ENCODE data around the gene SPATA33. TPM values are rescaled to one million over a fixed set of nuclear protein-coding genes. Genes with fewer than 3 reads are reported as not detected.
A peak's percentile ranks its signal among the peaks of the same experiment; 100 is the strongest.

The SPATA33 gene
- total and polyA plus RNA-seq, 8 donors = 9.9 to 15.7 (median 13.3) TPM

- Histone ChIP-seq H3K27me3 (peaks cover 0 to 11% of the 10 kb centered on the region in 2 donors), H3K9me3 (no peaks in the 10 kb centered on the region), H3K4me1 (no peaks in the 10 kb centered on the region), H3K27ac (no peak within 1 kb of the TSS), H3K36me3 (no peaks in the 10 kb centered on the region), H3K4me3 (no peak within 1 kb of the TSS)
- DNase-seq (no peak), ATAC-seq (no peak)
- intact Hi-C loops (cut with DNase I) = no loop called here
- no peak for TF ChIP-seq CTCF (IDR thresholded peaks at IDR 0.05)
Measured at GRCh38 chr16:89613231-89613953, 44.2 kb upstream of the SPATA33 start, which contains the start of gene DPEP1. Gene DPEP1 (plus strand): TSS chr16:89613642. CDS start chr16:89630411, 16,769 bp downstream.

DNA sequence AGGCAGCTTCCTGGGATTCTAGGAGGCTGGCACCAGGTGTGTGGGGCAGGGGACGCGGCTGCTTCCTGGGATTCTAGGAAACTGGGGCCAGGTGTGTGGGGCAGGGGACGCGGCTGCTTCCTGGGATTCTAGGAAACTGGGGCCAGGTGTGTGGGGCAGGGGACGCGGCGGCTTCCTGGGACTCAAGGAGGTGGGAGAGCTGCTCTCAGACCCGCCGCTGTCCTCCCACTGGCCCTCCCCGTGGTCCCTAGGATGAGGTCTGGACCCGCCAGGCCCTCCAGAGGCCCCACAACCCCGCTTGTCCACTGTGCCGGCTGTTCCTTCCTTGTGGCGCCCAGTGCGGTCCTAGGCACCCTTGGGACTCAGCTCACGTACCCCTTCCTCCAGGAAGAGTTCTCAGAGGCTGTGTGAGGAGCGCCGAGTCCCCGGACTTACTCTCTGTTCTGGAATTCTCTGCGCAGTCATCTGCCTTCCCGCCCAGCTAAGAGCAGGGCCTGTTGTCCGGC, 43.6 kb upstream of the SPATA33 start:
- Histone ChIP-seq H3K27ac (no peak overlapping the region), H3K36me3 (no peaks in the 10 kb centered on the region), H3K9me3 (no peaks in the 10 kb centered on the region), H3K27me3 (peaks cover 0 to 11% of the 10 kb centered on the region in 2 donors), H3K4me3 (no peak overlapping the region), H3K4me1 (no peaks in the 10 kb centered on the region)
- ATAC-seq (no peak), DNase-seq (no peak)
- TF ChIP-seq CTCF (IDR thresholded peaks at IDR 0.05) = no peak
- intact Hi-C loops (cut with DNase I) = no loop called here

- no peak for DNase-seq
- Histone ChIP-seq H3K36me3 (no peaks in the 10 kb centered on the region), H3K27ac (no peak overlapping the region), H3K4me3 (no peak overlapping the region), H3K4me1 (no peaks in the 10 kb centered on the region), H3K27me3 (peaks cover 0 to 11% of the 10 kb centered on the region in 2 donors), H3K9me3 (no peaks in the 10 kb centered on the region)
- TF ChIP-seq CTCF (IDR thresholded peaks at IDR 0.05) = no peak
- ATAC-seq = no peak
- intact Hi-C loops (cut with DNase I) = no loop called here
Measured at GRCh38 chr16:89615176-89615575, 42.5 kb upstream of the SPATA33 start.

DNA sequence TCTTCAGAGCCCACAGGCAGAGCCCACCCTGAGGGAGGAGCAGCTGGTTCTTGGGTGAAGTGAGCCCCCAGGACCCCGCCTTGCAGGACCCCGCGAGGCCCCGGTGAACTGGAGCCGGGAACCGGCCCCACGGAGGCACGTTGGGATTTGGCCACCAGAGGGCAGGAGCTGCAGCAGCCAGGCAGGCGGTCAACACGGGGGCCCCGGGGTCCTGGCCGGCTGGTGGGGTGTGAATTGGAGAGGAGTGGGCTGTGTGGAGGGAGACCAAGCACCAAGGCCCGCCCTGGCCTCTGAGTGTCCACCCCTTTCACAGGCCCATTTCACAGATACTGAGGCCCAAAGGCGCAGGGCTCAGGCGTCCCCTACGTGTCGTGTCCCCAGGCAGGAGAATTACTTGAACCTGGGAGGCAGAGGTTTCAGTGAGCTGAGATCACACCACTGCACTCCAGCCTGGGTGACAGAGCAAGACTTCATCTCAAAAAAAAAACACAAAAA, 42.0 kb upstream of the SPATA33 start:
- Histone ChIP-seq H3K4me3 (no peak overlapping the region), H3K27ac (no peak overlapping the region), H3K27me3 (peaks cover 0 to 11% of the 10 kb centered on the region in 2 donors), H3K36me3 (no peaks in the 10 kb centered on the region), H3K9me3 (no peaks in the 10 kb centered on the region), H3K4me1 (no peaks in the 10 kb centered on the region)
- TF ChIP-seq CTCF (IDR thresholded peaks at IDR 0.05) = peak; percentile 62 to 76
- peak; percentile 55 for ATAC-seq
- intact Hi-C loops (cut with DNase I) = no loop called here
- DNase-seq = no peak

DNA sequence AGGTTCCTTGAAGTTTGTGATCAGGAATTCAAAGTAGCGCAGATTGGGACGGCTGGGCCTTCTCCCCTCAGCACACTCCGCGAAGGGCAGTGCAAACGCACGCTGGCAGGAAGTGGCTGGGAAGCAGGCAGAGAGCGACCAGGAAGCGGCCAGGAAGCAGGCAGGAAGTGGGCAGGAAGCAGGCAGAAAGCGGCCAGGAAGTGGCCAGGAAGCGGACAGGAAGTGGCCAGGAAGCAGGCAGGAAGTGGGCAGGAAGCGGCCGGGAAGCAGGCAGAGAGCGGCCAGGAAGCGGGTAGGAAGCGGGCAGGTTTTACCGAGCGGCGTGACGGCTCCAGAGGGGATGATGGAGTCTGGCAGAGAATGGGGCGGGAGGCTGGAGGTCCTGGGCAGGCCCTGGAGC, 41.0 kb upstream of the SPATA33 start:
- no peak for ATAC-seq
- peak overlapping the region in 1 of 2 donors; percentile 57 for H3K27ac ChIP-seq
- intact Hi-C loops (cut with DNase I) = no loop called here

More for the DNA sequence above, 41.0 kb upstream of the SPATA33 start:
- DNase-seq = no peak
- Histone ChIP-seq H3K36me3 (no peaks in the 10 kb centered on the region), H3K4me3 (no peak overlapping the region), H3K9me3 (no peaks in the 10 kb centered on the region), H3K4me1 (no peaks in the 10 kb centered on the region), H3K27me3 (peaks cover 0 to 11% of the 10 kb centered on the region in 2 donors)
- TF ChIP-seq CTCF (IDR thresholded peaks at IDR 0.05) = no peak

All from left lung (tissue), 10 donors.